Mesendoderm (in vitro differentiated cells): ENCODE results near the gene PSMD3.
"Not testable (repeated sequence)": the region's sequence is repeated elsewhere in the genome, so short reads cannot be mapped to it uniquely, and the experiment has no call there.

ENCODE experiments used
- DNase-seq: peaks from one replicate; pipeline ENCODE4 v3.0.0; 2013
- H2AK5ac ChIP-seq: 2 replicates; pipeline ENCODE4 v1.6.1; 2013; ENCODE audit warnings: low read length, inconsistent platforms
- H2BK120ac ChIP-seq: 2 replicates; pipeline ENCODE4 v1.6.1; 2013; ENCODE audit warnings: low read depth, mild to moderate bottlenecking, low read length, moderate library complexity, mixed read lengths
- H2BK15ac ChIP-seq: replicated peaks from 2 replicates; pipeline ENCODE4 v1.6.1; 2013; ENCODE audit warnings: low read depth, mild to moderate bottlenecking, moderate library complexity
- H2BK5ac ChIP-seq: 2 replicates; pipeline ENCODE4 v1.6.1; 2013; ENCODE audit warnings: low read length, inconsistent platforms
- H3K18ac ChIP-seq: 2 replicates; pipeline ENCODE4 v1.6.1; 2013; ENCODE audit warnings: mild to moderate bottlenecking, low read length, mixed read lengths
- H3K23ac ChIP-seq: one replicate; pipeline ENCODE4 v1.6.1; 2013; ENCODE audit warnings: low read length
- H3K27ac ChIP-seq: 2 replicates; pipeline ENCODE4 v1.5.1; 2013; ENCODE audit warnings: low read depth, mild to moderate bottlenecking, inconsistent platforms, low read length, moderate library complexity
- H3K27me3 ChIP-seq: 2 replicates; pipeline ENCODE4 v1.6.1; 2013; ENCODE audit warnings: low read length, control low read depth, mild to moderate bottlenecking, inconsistent platforms; ENCODE audit not compliant: insufficient read depth, poor library complexity
- H3K36me3 ChIP-seq: 2 replicates; pipeline ENCODE4 v1.6.1; 2013; ENCODE audit warnings: low read length, inconsistent platforms; ENCODE audit not compliant: control insufficient read depth, insufficient read depth
- H3K4ac ChIP-seq: one replicate; pipeline ENCODE4 v1.6.1; 2013; ENCODE audit warnings: low read depth, mild to moderate bottlenecking, low read length, moderate library complexity
- H3K4me1 ChIP-seq: 2 replicates; pipeline ENCODE4 v1.6.1; 2013; ENCODE audit warnings: low read depth, low read length, inconsistent platforms; ENCODE audit not compliant: control insufficient read depth
- H3K4me2 ChIP-seq: 2 replicates; pipeline ENCODE4 v1.6.1; 2013; ENCODE audit warnings: low read length
- H3K4me3 ChIP-seq: 2 replicates; pipeline ENCODE4 v1.5.1; 2013; ENCODE audit warnings: mild to moderate bottlenecking, low read length
- H3K56ac ChIP-seq: one replicate; pipeline ENCODE4 v1.6.1; 2013; ENCODE audit warnings: low read length
- H3K79me1 ChIP-seq: 2 replicates; pipeline ENCODE4 v1.6.1; 2013; ENCODE audit warnings: low read length, inconsistent platforms
- H3K79me2 ChIP-seq: 2 replicates; pipeline ENCODE4 v1.6.1; 2013; ENCODE audit warnings: mild to moderate bottlenecking, low read length; ENCODE audit not compliant: control insufficient read depth, insufficient read depth
- H3K9ac ChIP-seq: 2 replicates; pipeline ENCODE4 v1.6.1; 2013; ENCODE audit warnings: low read length, inconsistent platforms
- H4K5ac ChIP-seq: one replicate; pipeline ENCODE4 v1.6.1; 2013; ENCODE audit warnings: low read length
- H4K8ac ChIP-seq: one replicate; pipeline ENCODE4 v1.6.1; 2013; ENCODE audit warnings: low read depth, mild to moderate bottlenecking, control low read depth, low read length, moderate library complexity
- WGBS: extraction: QIAGEN DNeasy Blood & Tissue Kit; methylation state at CpG from one replicate; pipeline ENCODE4 v1.1.7; 2013; ENCODE audit warnings: low lambda C conversion rate, missing lambda C conversion rate; ENCODE audit not compliant: insufficient coverage; ENCODE audit errors: extremely low coverage; 5-methylcytosine and 5-hydroxymethylcytosine counted together

The PSMD3 gene

GRCh38 chr17:40000161-40000560 lies 19.6 kb downstream of the PSMD3 start:
- no CpG with 5 or more reads among the region's 7 CpGs for WGBS
- no peak overlapping the region for H4K5ac ChIP-seq
- H3K27ac ChIP-seq: no peak overlapping the region
- H3K4me3 ChIP-seq: no peak overlapping the region
- H4K8ac ChIP-seq: no peak overlapping the region
- no peak overlapping the region for H2BK15ac ChIP-seq
- H3K4ac ChIP-seq: no peak overlapping the region
- no peak overlapping the region for H3K23ac ChIP-seq
- no peak overlapping the region for H3K9ac ChIP-seq
- no peak for DNase-seq
- H3K4me2 ChIP-seq: no peak overlapping the region
- H3K18ac ChIP-seq: no peak overlapping the region
- H2AK5ac ChIP-seq: no peak overlapping the region
- no peaks in the 10 kb centered on the region for H3K79me1 ChIP-seq
- H3K36me3 ChIP-seq: peaks cover 3% of the 10 kb centered on the region
- no peaks in the 10 kb centered on the region for H3K4me1 ChIP-seq
- H2BK120ac ChIP-seq: no peak overlapping the region
- H3K27me3 ChIP-seq: no peaks in the 10 kb centered on the region
- no peak overlapping the region for H3K56ac ChIP-seq
- H3K79me2 ChIP-seq: no peaks in the 10 kb centered on the region
- no peak overlapping the region for H2BK5ac ChIP-seq

- H3K4me1 ChIP-seq, H3K9ac ChIP-seq, H3K18ac ChIP-seq, H3K27me3 ChIP-seq, H3K36me3 ChIP-seq, H3K4ac ChIP-seq, H3K79me1 ChIP-seq, H2BK120ac ChIP-seq, H3K56ac ChIP-seq, H3K23ac ChIP-seq, H3K4me2 ChIP-seq, H3K4me3 ChIP-seq, H2AK5ac ChIP-seq, H4K8ac ChIP-seq, H2BK5ac ChIP-seq, DNase-seq, H2BK15ac ChIP-seq, H4K5ac ChIP-seq, H3K79me2 ChIP-seq, H3K27ac ChIP-seq: not testable (repeated sequence)
- WGBS: no CpG with 5 or more reads among the region's 8 CpGs
Measured at GRCh38 chr17:40001335-40001734, 20.7 kb downstream of the PSMD3 start.

GRCh38 chr17:40004072-40004471 lies 23.5 kb downstream of the PSMD3 start:
- no peak overlapping the region for H3K9ac ChIP-seq
- no peak overlapping the region for H4K5ac ChIP-seq
- no peaks in the 10 kb centered on the region for H3K79me2 ChIP-seq
- no peak overlapping the region for H2BK5ac ChIP-seq
- H3K4me1 ChIP-seq: no peaks in the 10 kb centered on the region
- H2BK120ac ChIP-seq: no peak overlapping the region
- no peak overlapping the region for H3K23ac ChIP-seq
- no peak overlapping the region for H3K4me3 ChIP-seq
- no peaks in the 10 kb centered on the region for H3K27me3 ChIP-seq
- no peak overlapping the region for H3K18ac ChIP-seq
- H3K4me2 ChIP-seq: no peak overlapping the region
- no peak overlapping the region for H4K8ac ChIP-seq
- no peaks in the 10 kb centered on the region for H3K36me3 ChIP-seq
- no peak overlapping the region for H3K27ac ChIP-seq
- no peaks in the 10 kb centered on the region for H3K79me1 ChIP-seq
- H2BK15ac ChIP-seq: no peak overlapping the region
- H3K56ac ChIP-seq: no peak overlapping the region
- DNase-seq: no peak
- no peak overlapping the region for H3K4ac ChIP-seq
- no peak overlapping the region for H2AK5ac ChIP-seq
- WGBS: no CpG with 5 or more reads among the region's 9 CpGs

- no peak overlapping the region for H3K56ac ChIP-seq
- H3K4me1 ChIP-seq: no peaks in the 10 kb centered on the region
- H3K18ac ChIP-seq: no peak overlapping the region
- DNase-seq: no peak
- H3K79me1 ChIP-seq: no peaks in the 10 kb centered on the region
- no peak overlapping the region for H4K5ac ChIP-seq
- no peak overlapping the region for H3K4me2 ChIP-seq
- no peak overlapping the region for H2BK120ac ChIP-seq
- no peak overlapping the region for H2BK5ac ChIP-seq
- no peak overlapping the region for H3K9ac ChIP-seq
- H3K36me3 ChIP-seq: no peaks in the 10 kb centered on the region
- no peak overlapping the region for H2AK5ac ChIP-seq
- WGBS: no CpG with 5 or more reads among the region's 7 CpGs
- H3K23ac ChIP-seq: no peak overlapping the region
- H3K27ac ChIP-seq: no peak overlapping the region
- H2BK15ac ChIP-seq: no peak overlapping the region
- H4K8ac ChIP-seq: no peak overlapping the region
- H3K4me3 ChIP-seq: no peak overlapping the region
- no peaks in the 10 kb centered on the region for H3K79me2 ChIP-seq
- H3K4ac ChIP-seq: no peak overlapping the region
- no peaks in the 10 kb centered on the region for H3K27me3 ChIP-seq
Measured at GRCh38 chr17:40004712-40005111, 24.1 kb downstream of the PSMD3 start.

GRCh38 chr17:40005520-40005919 lies 24.9 kb downstream of the PSMD3 start:
- H3K23ac ChIP-seq: no peak overlapping the region
- no peak overlapping the region for H3K9ac ChIP-seq
- no peak overlapping the region for H4K8ac ChIP-seq
- H3K18ac ChIP-seq: no peak overlapping the region
- no CpG with 5 or more reads among the region's 6 CpGs for WGBS
- H3K56ac ChIP-seq: no peak overlapping the region
- H3K27me3 ChIP-seq: no peaks in the 10 kb centered on the region
- no peak overlapping the region for H3K4ac ChIP-seq
- H2BK5ac ChIP-seq: no peak overlapping the region
- no peak overlapping the region for H2AK5ac ChIP-seq
- no peak overlapping the region for H3K27ac ChIP-seq
- no peak overlapping the region for H4K5ac ChIP-seq
- H3K79me2 ChIP-seq: no peaks in the 10 kb centered on the region
- H3K36me3 ChIP-seq: no peaks in the 10 kb centered on the region
- H3K79me1 ChIP-seq: no peaks in the 10 kb centered on the region
- DNase-seq: no peak
- no peak overlapping the region for H3K4me3 ChIP-seq
- H3K4me2 ChIP-seq: no peak overlapping the region
- H2BK120ac ChIP-seq: no peak overlapping the region
- no peak overlapping the region for H2BK15ac ChIP-seq
- H3K4me1 ChIP-seq: no peaks in the 10 kb centered on the region

- H3K4me1 ChIP-seq, H4K8ac ChIP-seq, H3K56ac ChIP-seq, H3K79me1 ChIP-seq, H3K27ac ChIP-seq, H3K36me3 ChIP-seq, DNase-seq, H3K4me3 ChIP-seq, H2BK5ac ChIP-seq, H3K4ac ChIP-seq, H3K23ac ChIP-seq, H3K27me3 ChIP-seq, H3K9ac ChIP-seq, H3K79me2 ChIP-seq, H3K4me2 ChIP-seq, H3K18ac ChIP-seq, H4K5ac ChIP-seq, H2BK120ac ChIP-seq, H2BK15ac ChIP-seq, H2AK5ac ChIP-seq: not testable (repeated sequence)
- no CpG with 5 or more reads among the region's 38 CpGs for WGBS
Measured at GRCh38 chr17:40010946-40011500, 30.4 kb downstream of the PSMD3 start.
